MG63 (cell line): ENCODE results near the gene MBOAT2. TPM values are rescaled to one million over a fixed set of nuclear protein-coding genes. Genes with fewer than 3 reads are reported as not detected.
"Not testable (repeated sequence)": the region's sequence is repeated elsewhere in the genome, so short reads cannot be mapped to it uniquely, and the experiment has no call there.

Source experiments
- DNase-seq: peaks from one replicate; pipeline ENCODE4 v3.0.0-alpha.2; 2020
- H3K27me3 ChIP-seq: fragments of 250-450 bp; sonication (Bioruptor Pico); 2 replicates; pipeline ENCODE4 v1.5.1; 2020; ENCODE audit warnings: mild to moderate bottlenecking, moderate library complexity
- H3K36me3 ChIP-seq: fragments of 250-450 bp; sonication (Bioruptor Pico); 2 replicates; pipeline ENCODE4 v1.5.1; 2020; ENCODE audit warnings: mild to moderate bottlenecking, moderate library complexity
- H3K4me3 ChIP-seq: fragments of 250-450 bp; sonication (Bioruptor Pico); 2 replicates; pipeline ENCODE4 v1.5.1; 2020; ENCODE audit warnings: mild to moderate bottlenecking, moderate library complexity
- H3K9me3 ChIP-seq: fragments of 250-450 bp; sonication (Bioruptor Pico); 2 replicates; pipeline ENCODE4 v1.5.1; 2020; ENCODE audit warnings: mild to moderate bottlenecking, moderate library complexity
- total RNA-seq: library from RNA; depleted of rRNA; stranded (reverse); fragments of >200 nt; shearing (Covaris generic); gene quantifications from 2 replicates; pipeline ENCODE4 v1.2.3, GENCODE V29; 2014; ENCODE audit warnings: low replicate concordance

Gene MBOAT2
- total RNA-seq, 1 experiment from 2014 or later: 40.0 TPM

- Histone ChIP-seq H3K27me3 (no peaks in the 10 kb centered on the region), H3K36me3 (no peaks in the 10 kb centered on the region), H3K9me3 (no peaks in the 10 kb centered on the region), H3K4me3 (no peak overlapping the region)
- DNase-seq: no peak
Observed at GRCh38 chr2:8983571-8983970, 19.9 kb downstream of the MBOAT2 start.

- Histone ChIP-seq H3K27me3 (no peaks in the 10 kb centered on the region), H3K4me3 (no peak overlapping the region), H3K9me3 (no peaks in the 10 kb centered on the region), H3K36me3 (no peaks in the 10 kb centered on the region)
- no peak for DNase-seq
Observed at GRCh38 chr2:8981876-8982275, 21.6 kb downstream of the MBOAT2 start.

GRCh38 chr2:8980096-8980495, 23.4 kb downstream of the MBOAT2 start:
- no peaks in the 10 kb centered on the region for H3K9me3 ChIP-seq
- no peaks in the 10 kb centered on the region for H3K36me3 ChIP-seq
- no peaks in the 10 kb centered on the region for H3K27me3 ChIP-seq
- no peak for DNase-seq
- no peak overlapping the region for H3K4me3 ChIP-seq

GRCh38 chr2:8977758-8978157, 25.7 kb downstream of the MBOAT2 start:
- H3K36me3 ChIP-seq: no peaks in the 10 kb centered on the region
- no peak for DNase-seq
- H3K4me3 ChIP-seq: no peak overlapping the region
- H3K27me3 ChIP-seq: no peaks in the 10 kb centered on the region
- no peaks in the 10 kb centered on the region for H3K9me3 ChIP-seq

GRCh38 chr2:8976442-8977259, 26.8 kb downstream of the MBOAT2 start:
- Histone ChIP-seq H3K9me3 (no peaks in the 10 kb centered on the region), H3K36me3 (no peaks in the 10 kb centered on the region), H3K27me3 (no peaks in the 10 kb centered on the region), H3K4me3 (no peak overlapping the region)
- DNase-seq: no peak

GRCh38 chr2:8974016-8974415, 29.5 kb downstream of the MBOAT2 start:
- no peak overlapping the region for H3K4me3 ChIP-seq
- H3K36me3 ChIP-seq: no peaks in the 10 kb centered on the region
- H3K27me3 ChIP-seq: no peaks in the 10 kb centered on the region
- H3K9me3 ChIP-seq: peaks cover 3% of the 10 kb centered on the region; the same call in 1 of the 2 replicates
- no peak for DNase-seq

GRCh38 chr2:8973017-8973416, 30.5 kb downstream of the MBOAT2 start:
- not testable (repeated sequence) for H3K36me3 ChIP-seq, DNase-seq, H3K9me3 ChIP-seq, H3K27me3 ChIP-seq, H3K4me3 ChIP-seq

- not testable (repeated sequence) for H3K4me3 ChIP-seq, H3K27me3 ChIP-seq, H3K36me3 ChIP-seq, H3K9me3 ChIP-seq, DNase-seq
Observed at GRCh38 chr2:8972535-8972934, 30.9 kb downstream of the MBOAT2 start.

- DNase-seq, H3K4me3 ChIP-seq, H3K27me3 ChIP-seq, H3K36me3 ChIP-seq, H3K9me3 ChIP-seq: not testable (repeated sequence)
Observed at GRCh38 chr2:8969348-8969747, 34.1 kb downstream of the MBOAT2 start.

- peak overlapping the region; percentile 5; the same call in 1 of the 2 replicates for H3K4me3 ChIP-seq
- no peaks in the 10 kb centered on the region; the same call in 1 of the 2 replicates for H3K36me3 ChIP-seq
- DNase-seq: peak; percentile 59
- peaks cover 3% of the 10 kb centered on the region for H3K9me3 ChIP-seq
- no peaks in the 10 kb centered on the region for H3K27me3 ChIP-seq
Observed at GRCh38 chr2:8966123-8966908, 37.2 kb downstream of the MBOAT2 start.

- Histone ChIP-seq H3K9me3 (no peaks in the 10 kb centered on the region; the same call in 1 of the 2 replicates), H3K36me3 (no peaks in the 10 kb centered on the region; the same call in 1 of the 2 replicates), H3K4me3 (no peak overlapping the region), H3K27me3 (no peaks in the 10 kb centered on the region)
- no peak for DNase-seq
Observed at GRCh38 chr2:8965216-8965969, 38.1 kb downstream of the MBOAT2 start.

GRCh38 chr2:8962890-8963289, 40.6 kb downstream of the MBOAT2 start:
- H3K9me3 ChIP-seq: no peaks in the 10 kb centered on the region

GRCh38 chr2:8957628-8958027, 45.9 kb downstream of the MBOAT2 start:
- Histone ChIP-seq H3K27me3 (no peaks in the 10 kb centered on the region), H3K4me3 (no peak overlapping the region), H3K36me3 (peaks cover 29% of the 10 kb centered on the region), H3K9me3 (peaks cover 20% of the 10 kb centered on the region)
- no peak for DNase-seq

More at GRCh38 chr2:8962890-8963289, 40.6 kb downstream of the MBOAT2 start:
- Histone ChIP-seq H3K27me3 (no peaks in the 10 kb centered on the region), H3K36me3 (no peaks in the 10 kb centered on the region; the same call in 1 of the 2 replicates), H3K4me3 (no peak overlapping the region)
- DNase-seq: no peak

GRCh38 chr2:8956774-8957173, 46.7 kb downstream of the MBOAT2 start:
- Histone ChIP-seq H3K9me3 (peaks cover 21% of the 10 kb centered on the region), H3K27me3 (no peaks in the 10 kb centered on the region)

GRCh38 chr2:8954990-8955389, 48.5 kb downstream of the MBOAT2 start:
- peaks cover 29% of the 10 kb centered on the region for H3K36me3 ChIP-seq
- no peak overlapping the region for H3K4me3 ChIP-seq
- H3K27me3 ChIP-seq: no peaks in the 10 kb centered on the region
- H3K9me3 ChIP-seq: peaks cover 29% of the 10 kb centered on the region
- no peak for DNase-seq

More at GRCh38 chr2:8956774-8957173, 46.7 kb downstream of the MBOAT2 start:
- no peak overlapping the region for H3K4me3 ChIP-seq
- peaks cover 29% of the 10 kb centered on the region for H3K36me3 ChIP-seq
- no peak for DNase-seq

- no peaks in the 10 kb centered on the region for H3K27me3 ChIP-seq
- no peak for DNase-seq
- H3K9me3 ChIP-seq: peaks cover 29% of the 10 kb centered on the region
Observed at GRCh38 chr2:8953525-8953924, 50.0 kb downstream of the MBOAT2 start.

More at GRCh38 chr2:8953525-8953924, 50.0 kb downstream of the MBOAT2 start:
- peaks cover 31% of the 10 kb centered on the region for H3K36me3 ChIP-seq
- no peak overlapping the region for H3K4me3 ChIP-seq
